ELF-1 (cell line): Measurements from ENCODE around the gene WNT9B.

Experiments used
- DNase-seq: peaks from one replicate; pipeline ENCODE4 v3.0.0-alpha.2; 2016; ENCODE audit warnings: low read depth, low spot score

The WNT9B gene

GRCh38 chr17:46853896-46854444 lies 2.6 kb downstream of the WNT9B start:
- no peak for DNase-seq

- DNase-seq, result no peak
These were observed 3.1 kb downstream of the WNT9B start for GRCh38 chr17:46854515-46854914.

GRCh38 chr17:46854948-46855347 lies 3.6 kb downstream of the WNT9B start:
- DNase-seq, result peak; percentile 54

- no peak for DNase-seq
These were observed 6.2 kb downstream of the WNT9B start for GRCh38 chr17:46857600-46857999.

GRCh38 chr17:46859996-46860395 lies 8.6 kb downstream of the WNT9B start:
- DNase-seq, result peak; percentile 43

GRCh38 chr17:46862949-46863348 lies 11.6 kb downstream of the WNT9B start:
- DNase-seq, result peak; percentile 87

GRCh38 chr17:46863383-46864121 lies 12.2 kb downstream of the WNT9B start:
- no peak for DNase-seq

GRCh38 chr17:46865100-46865499 lies 13.7 kb downstream of the WNT9B start:
- no peak for DNase-seq

- DNase-seq, result no peak
These were observed 14.9 kb downstream of the WNT9B start for GRCh38 chr17:46866325-46866724.

- DNase-seq, result no peak
These were observed 15.4 kb downstream of the WNT9B start for GRCh38 chr17:46866747-46867146.

- DNase-seq, result no peak
These were observed 17.4 kb downstream of the WNT9B start for GRCh38 chr17:46868689-46869187.

- DNase-seq, result no peak
These were observed 17.9 kb downstream of the WNT9B start for GRCh38 chr17:46869296-46869695.

- no peak for DNase-seq
These were observed 18.8 kb downstream of the WNT9B start for GRCh38 chr17:46869975-46870803.

GRCh38 chr17:46872421-46872820 lies 21.0 kb downstream of the WNT9B start:
- no peak for DNase-seq

- no peak for DNase-seq
These were observed 22.7 kb downstream of the WNT9B start for GRCh38 chr17:46873941-46874645.

- no peak for DNase-seq
These were observed 23.5 kb downstream of the WNT9B start for GRCh38 chr17:46874906-46875305.

GRCh38 chr17:46875849-46876352 lies 24.5 kb downstream of the WNT9B start:
- DNase-seq, result peak; percentile 34

GRCh38 chr17:46876353-46876887 lies 25.0 kb downstream of the WNT9B start:
- DNase-seq, result peak; percentile 65

GRCh38 chr17:46876926-46877325 lies 25.5 kb downstream of the WNT9B start:
- DNase-seq, result no peak

- DNase-seq, result no peak
These were observed 26.1 kb downstream of the WNT9B start for GRCh38 chr17:46877466-46877865.

GRCh38 chr17:46878055-46878454 lies 26.7 kb downstream of the WNT9B start:
- DNase-seq, result no peak
